ENCODE data around the gene ANAPC10.

DNA sequence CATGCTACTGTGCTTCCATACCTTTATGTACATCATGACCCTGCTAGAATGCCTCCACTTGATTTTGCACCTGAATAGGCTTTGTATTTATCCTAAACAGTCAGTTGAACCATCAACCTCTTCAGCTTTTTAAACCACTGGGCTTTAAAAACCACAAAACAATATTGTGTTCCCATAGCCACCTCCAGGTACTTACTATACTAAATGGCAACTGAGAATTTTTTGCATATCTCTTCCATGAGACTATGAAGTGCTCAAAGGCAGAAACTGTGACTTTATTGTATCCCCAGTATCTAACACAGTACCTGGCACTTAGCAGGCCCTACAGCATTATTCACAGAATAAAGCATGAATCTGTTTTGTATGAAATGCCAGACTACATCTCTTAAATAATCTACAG is 39.7 kb downstream of the ANAPC10 start:
- no peak for TF ChIP-seq CTCF (IDR thresholded peaks at IDR 0.05)
- no peak for TF ChIP-seq POLR2A (IDR thresholded peaks at IDR 0.05)

Data from upper lobe of left lung (tissue), 4 donors.